Astrocyte (in vitro differentiated cells and primary cell): Measurements from ENCODE around the gene NAV2. TPM values are rescaled to one million over a fixed set of nuclear protein-coding genes. Genes with fewer than 3 reads are reported as not detected.
A peak's percentile ranks its signal among the peaks of the same experiment; 100 is the strongest.

Experiments
- DNase-seq: peaks from one replicate; pipeline ENCODE4 v3.0.0-alpha.2; 2010; ENCODE audit warnings: low read depth
- FAIRE-seq: peaks from 2 replicates; lab custom pipeline; 2011; peaks lifted over from hg19 to GRCh38; lab: Jason Lieb, UNC
- H2AFZ ChIP-seq: 2 replicates; pipeline ENCODE4 v1.6.0; 2012; ENCODE audit warnings: low read depth, low read length, inconsistent platforms
- H3K27ac ChIP-seq: 2 replicates; pipeline ENCODE4 v1.5.1; 2011; ENCODE audit warnings: low read depth, low read length, inconsistent platforms
- H3K27me3 ChIP-seq: 2 replicates; pipeline ENCODE4 v1.6.0; 2011; ENCODE audit warnings: low read length, inconsistent platforms; ENCODE audit not compliant: insufficient read depth
- H3K36me3 ChIP-seq: 2 replicates; pipeline ENCODE4 v1.5.1; 2011; ENCODE audit warnings: low read length, inconsistent platforms; ENCODE audit not compliant: insufficient read depth
- H3K4me1 ChIP-seq: 2 replicates; pipeline ENCODE4 v1.5.1; 2011; ENCODE audit warnings: low read length, inconsistent platforms; ENCODE audit not compliant: insufficient read depth
- H3K4me2 ChIP-seq: 2 replicates; pipeline ENCODE4 v1.6.0; 2012; ENCODE audit warnings: low read length, inconsistent platforms
- H3K4me3 ChIP-seq: 2 replicates; pipeline ENCODE4 v1.5.1; 2011; ENCODE audit warnings: low read depth, mild to moderate bottlenecking, low read length, inconsistent platforms; ENCODE audit not compliant: insufficient read depth
- H3K79me2 ChIP-seq: 2 replicates; pipeline ENCODE4 v1.6.0; 2012; ENCODE audit warnings: mild to moderate bottlenecking, low read length, inconsistent platforms; ENCODE audit not compliant: insufficient read depth
- H3K9ac ChIP-seq: 2 replicates; pipeline ENCODE4 v1.6.0; 2012; ENCODE audit warnings: mild to moderate bottlenecking, low read length, inconsistent platforms
- H3K9me3 ChIP-seq: 2 replicates; pipeline ENCODE4 v1.5.1; 2012; ENCODE audit warnings: low read depth, mild to moderate bottlenecking, low read length, inconsistent platforms; ENCODE audit not compliant: insufficient read depth
- H4K20me1 ChIP-seq: 2 replicates; pipeline ENCODE4 v1.6.0; 2012; ENCODE audit warnings: low read length, inconsistent platforms; ENCODE audit not compliant: insufficient read depth
- H3K27ac Mint-ChIP-seq: one replicate; pipeline ENCODE4 v1.8.0; 2021; ENCODE audit warnings: mild to moderate bottlenecking, mixed read lengths; ENCODE audit not compliant: unreplicated experiment
- H3K27me3 Mint-ChIP-seq: one replicate; pipeline ENCODE4 v1.8.0; 2021; ENCODE audit warnings: low read depth, mixed read lengths; ENCODE audit not compliant: unreplicated experiment
- H3K36me3 Mint-ChIP-seq: one replicate; pipeline ENCODE4 v1.8.0; 2021; ENCODE audit warnings: low read depth, mixed read lengths; ENCODE audit not compliant: unreplicated experiment
- H3K4me1 Mint-ChIP-seq: one replicate; pipeline ENCODE4 v1.8.0; 2021; ENCODE audit warnings: low read depth, mixed read lengths; ENCODE audit not compliant: unreplicated experiment
- H3K4me3 Mint-ChIP-seq: one replicate; pipeline ENCODE4 v1.8.0; 2021; ENCODE audit warnings: mild to moderate bottlenecking, moderate library complexity, mixed read lengths; ENCODE audit not compliant: unreplicated experiment
- H3K9me3 Mint-ChIP-seq: one replicate; pipeline ENCODE4 v1.8.0; 2021; ENCODE audit warnings: mild to moderate bottlenecking, mixed read lengths; ENCODE audit not compliant: unreplicated experiment
- CTCF ChIP-seq: IDR thresholded peaks from 2 replicates; pipeline ENCODE4 v1.5.1; 2011; ENCODE audit warnings: low read depth, mild to moderate bottlenecking, inconsistent platforms, low read length, moderate library complexity; ENCODE audit not compliant: insufficient read depth
- EZH2 ChIP-seq: IDR thresholded peaks from 2 replicates; pipeline ENCODE4 v1.6.1; 2012; ENCODE audit warnings: mild to moderate bottlenecking, low read length, inconsistent platforms; ENCODE audit not compliant: insufficient read depth
- total RNA-seq: library from RNA; stranded (reverse); gene quantifications from 2 replicates; pipeline ENCODE4 v1.2.1, GENCODE V29; 2021

NAV2 gene
- total RNA-seq, 1 donor from 2014 or later = 20.6 TPM

GRCh38 chr11:19895776-19896175 is 183.1 kb downstream of the NAV2 start:
- DNase-seq = no peak
- Histone ChIP-seq H3K4me3 (no peak overlapping the region), H3K9ac (no peak overlapping the region), H3K4me2 (no peak overlapping the region), H4K20me1 (no peaks in the 10 kb centered on the region), H3K27me3 (no peaks in the 10 kb centered on the region), H3K79me2 (no peaks in the 10 kb centered on the region), H3K4me1 (peaks cover 16% of the 10 kb centered on the region), H3K27ac (no peak overlapping the region), H3K36me3 (no peaks in the 10 kb centered on the region), H3K9me3 (no peaks in the 10 kb centered on the region), H2AFZ (no peak overlapping the region)
- no peak overlapping the region for H3K4me3 Mint-ChIP-seq
- H3K27me3 Mint-ChIP-seq = no peaks in the 10 kb centered on the region
- peaks cover 12% of the 10 kb centered on the region for H3K4me1 Mint-ChIP-seq
- no peaks in the 10 kb centered on the region for H3K36me3 Mint-ChIP-seq
- H3K9me3 Mint-ChIP-seq = no peaks in the 10 kb centered on the region
- TF ChIP-seq EZH2 = no peak
- TF ChIP-seq CTCF = no peak
- H3K27ac Mint-ChIP-seq = no peak overlapping the region
- FAIRE-seq = no peak

GRCh38 chr11:19903620-19904069 is 191.0 kb downstream of the NAV2 start:
- H2AFZ ChIP-seq = no peak overlapping the region
- peaks cover 3% of the 10 kb centered on the region for H4K20me1 ChIP-seq
- TF ChIP-seq CTCF (peak; percentile 94), EZH2 (no peak)
- H3K4me3 ChIP-seq = no peak overlapping the region
- peaks cover 4% of the 10 kb centered on the region for H3K4me1 ChIP-seq
- Mint-ChIP-seq H3K27ac (no peak overlapping the region), H3K27me3 (peaks cover 8% of the 10 kb centered on the region), H3K4me3 (no peak overlapping the region), H3K4me1 (peaks cover 10% of the 10 kb centered on the region), H3K9me3 (no peaks in the 10 kb centered on the region), H3K36me3 (no peaks in the 10 kb centered on the region)
- no peaks in the 10 kb centered on the region for H3K27me3 ChIP-seq
- H3K27ac ChIP-seq = no peak overlapping the region
- FAIRE-seq (no peak), DNase-seq (peak; percentile 68)
- peak overlapping the region; percentile 5 for H3K4me2 ChIP-seq
- H3K79me2 ChIP-seq = no peaks in the 10 kb centered on the region
- no peaks in the 10 kb centered on the region for H3K36me3 ChIP-seq
- no peak overlapping the region for H3K9ac ChIP-seq
- H3K9me3 ChIP-seq = no peaks in the 10 kb centered on the region

- H3K4me3 ChIP-seq = no peak overlapping the region
- no peaks in the 10 kb centered on the region for H3K27me3 ChIP-seq
- H3K79me2 ChIP-seq = no peaks in the 10 kb centered on the region
- DNase-seq (peak; percentile 50), FAIRE-seq (no peak)
- no peak overlapping the region for H3K27ac Mint-ChIP-seq
- H3K36me3 Mint-ChIP-seq = no peaks in the 10 kb centered on the region
- H3K4me3 Mint-ChIP-seq = no peak overlapping the region
- peaks cover 4% of the 10 kb centered on the region for H3K4me1 ChIP-seq
- no peak for TF ChIP-seq EZH2
- TF ChIP-seq CTCF = peak; percentile 61
- no peak overlapping the region for H3K9ac ChIP-seq
- H3K27me3 Mint-ChIP-seq = peaks cover 8% of the 10 kb centered on the region
- H2AFZ ChIP-seq = no peak overlapping the region
- H3K36me3 ChIP-seq = no peaks in the 10 kb centered on the region
- H3K4me1 Mint-ChIP-seq = peaks cover 14% of the 10 kb centered on the region
- H3K9me3 ChIP-seq = no peaks in the 10 kb centered on the region
- H3K4me2 ChIP-seq = no peak overlapping the region
- no peaks in the 10 kb centered on the region for H3K9me3 Mint-ChIP-seq
- H4K20me1 ChIP-seq = peaks cover 3% of the 10 kb centered on the region
- no peak overlapping the region for H3K27ac ChIP-seq
These were observed 192.7 kb downstream of the NAV2 start for GRCh38 chr11:19905280-19905853.
